Stimulated activated CD8-positive, alpha-beta memory T cell treated with anti-CD3 and anti-CD28 coated beads, Interleukin-7, amount 100 ng/mL, for 24 hours (primary cell): Measurements from ENCODE around the gene ZRSR2.
"Not testable (repeated sequence)": the region's sequence is repeated elsewhere in the genome, so short reads cannot be mapped to it uniquely, and the experiment has no call there.

ENCODE experiments used
- DNase-seq: peaks from one replicate; pipeline ENCODE4 v3.0.0-alpha.2; 2020; ENCODE audit warnings: low read depth

Gene ZRSR2

GRCh38 chrX:15789979-15790768, at the start of gene ZRSR2:
Gene ZRSR2 (plus strand): TSS chrX:15790484. CDS start chrX:15790496, 12 bp downstream.
- DNase-seq = peak; percentile 64

- no peak for DNase-seq
Observed at GRCh38 chrX:15744181-15744867, 46.0 kb upstream of the ZRSR2 start.

GRCh38 chrX:15745179-15745578, 45.1 kb upstream of the ZRSR2 start:
- no peak for DNase-seq

GRCh38 chrX:15746651-15747050, 43.6 kb upstream of the ZRSR2 start:
- not testable (repeated sequence) for DNase-seq

- DNase-seq = no peak
Observed at GRCh38 chrX:15747626-15748173, 42.6 kb upstream of the ZRSR2 start.

- DNase-seq = no peak
Observed at GRCh38 chrX:15748841-15749240, 41.4 kb upstream of the ZRSR2 start.

- no peak for DNase-seq
Observed at GRCh38 chrX:15749642-15750610, 40.4 kb upstream of the ZRSR2 start.

GRCh38 chrX:15750611-15751154, 39.6 kb upstream of the ZRSR2 start:
- DNase-seq = no peak

GRCh38 chrX:15751155-15751819, 39.0 kb upstream of the ZRSR2 start:
- DNase-seq = no peak

- no peak for DNase-seq
Observed at GRCh38 chrX:15755091-15755490, 35.2 kb upstream of the ZRSR2 start.

GRCh38 chrX:15758140-15758539, 32.1 kb upstream of the ZRSR2 start:
- no peak for DNase-seq

GRCh38 chrX:15759886-15760285, 30.4 kb upstream of the ZRSR2 start:
- not testable (repeated sequence) for DNase-seq

- DNase-seq = no peak
Observed at GRCh38 chrX:15761564-15762191, 28.6 kb upstream of the ZRSR2 start.

- no peak for DNase-seq
Observed at GRCh38 chrX:15769300-15769954, 20.9 kb upstream of the ZRSR2 start.

- no peak for DNase-seq
Observed at GRCh38 chrX:15781961-15782699, 8.2 kb upstream of the ZRSR2 start.

GRCh38 chrX:15785176-15785750, 5.0 kb upstream of the ZRSR2 start:
- no peak for DNase-seq

GRCh38 chrX:15786915-15787314, 3.4 kb upstream of the ZRSR2 start:
- no peak for DNase-seq

- DNase-seq = no peak
Observed at GRCh38 chrX:15790769-15791290, 546 bp downstream of the ZRSR2 start.

- no peak for DNase-seq
Observed at GRCh38 chrX:15797707-15798106, 7.4 kb downstream of the ZRSR2 start.
